ENCODE data around the gene ZBTB49. TPM values are rescaled to one million over a fixed set of nuclear protein-coding genes. Genes with fewer than 3 reads are reported as not detected.

Gene ZBTB49
- total and polyA plus RNA-seq, 2 donors (not counting 3 experiments of a cell fraction or from before 2014, with no cell fraction given) = 3.8 to 5.8 TPM

- intact Hi-C loops (cut with micrococcal nuclease) (no loop called here), dilution Hi-C loops (cut with MboI; ENCODE audit: extremely low pct_ligation_motif_present, low sequenced_read_pairs) (no loop called here)
- CTCF ChIA-PET = no interaction called here
- no TSS peak for BruUV-seq (replicated peaks)
- H3K9me1 ChIP-seq (replicated peaks; ENCODE audit: control insufficient read depth, extremely low read depth, insufficient read depth, low read length) = no peaks in the 10 kb centered on the region
- H3K9me3 ChIP-seq (replicated peaks; ENCODE audit: control insufficient read depth, insufficient read depth, low read length) = no peaks in the 10 kb centered on the region
- H3K4me2 ChIP-seq (ENCODE audit: insufficient read depth, low read length) = no peak overlapping the region
- H3K4me3 ChIP-seq (replicated peaks in 1 of 3; ENCODE audit: insufficient read depth in 1 of 3, low read depth in 1 of 3, low read length in 3 of 3) = no peak overlapping the region
- DNase-seq (ENCODE audit: low read depth, low spot score) (no peak), FAIRE-seq (no peak)
- no peak overlapping the region for H2AFZ ChIP-seq (ENCODE audit: low read depth, low read length)
- no peaks in the 10 kb centered on the region for H4K20me1 ChIP-seq (replicated peaks; ENCODE audit: control insufficient read depth, extremely low read depth, insufficient read depth, low read length)
- POLR2A ChIA-PET = no interaction called here
- no peak overlapping the region for H3K9ac ChIP-seq (replicated peaks; ENCODE audit: extremely low read depth, insufficient read depth, low read length)
- TF ChIP-seq CTCF (IDR thresholded peaks at IDR 0.05; ENCODE audit: extremely low read depth in 1 of 2, insufficient read depth in 1 of 2, low read depth in 1 of 2, low read length in 2 of 2) = no peak
- TF ChIP-seq JUN (IDR thresholded peaks at IDR 0.05; ENCODE audit: borderline replicate concordance, insufficient read depth, insufficient read length, low read depth) = no peak
- TF ChIP-seq MYC (IDR thresholded peaks at IDR 0.05; ENCODE audit: low read depth, low read length) = no peak
- no peak for TF ChIP-seq GATA2 (IDR thresholded peaks at IDR 0.05; ENCODE audit: insufficient read depth, insufficient read length, low read depth, low read length)
- no peak for TF ChIP-seq EZH2 (IDR thresholded peaks at IDR 0.05; ENCODE audit: borderline replicate concordance, low read depth, low read length, severe bottlenecking)
- TF ChIP-seq MAX (IDR thresholded peaks at IDR 0.05; ENCODE audit: insufficient read depth, insufficient read length) = no peak
- no peak for TF ChIP-seq POLR2AphosphoS5 (IDR thresholded peaks at IDR 0.05; ENCODE audit: insufficient read depth, low read depth, low read length)
- TF ChIP-seq FOS (IDR thresholded peaks at IDR 0.05; ENCODE audit: borderline replicate concordance, insufficient read depth, low read length) = no peak
- no peak for TF ChIP-seq POLR2A (IDR thresholded peaks at IDR 0.05; ENCODE audit: low read depth, low read length)
- no peaks in the 10 kb centered on the region for H3K27me3 ChIP-seq (ENCODE audit: control insufficient read depth in 2 of 2, insufficient read depth in 2 of 2, low read length in 2 of 2)
- H3K36me3 ChIP-seq (ENCODE audit: control insufficient read depth in 2 of 2, extremely low read depth in 1 of 2, insufficient read depth in 2 of 2, low read length in 2 of 2) = peaks cover 0 to 22% of the 10 kb centered on the region in 2 experiments
- no peak overlapping the region for H3K27ac ChIP-seq (ENCODE audit: insufficient read depth, low read depth, low read length)
- H3K4me1 ChIP-seq (ENCODE audit: control insufficient read depth, extremely low read depth, insufficient read depth, low read length) = no peaks in the 10 kb centered on the region
- no peaks in the 10 kb centered on the region for H3K79me2 ChIP-seq (ENCODE audit: control insufficient read depth, insufficient read depth, low read length)
Measured at GRCh38 chr4:4308800-4309441, 18.9 kb downstream of the ZBTB49 start.

All from endothelial cell of umbilical vein (primary cell).